Measurements from ENCODE around the gene GGN.
"Not testable (repeated sequence)": the region's sequence is repeated elsewhere in the genome, so short reads cannot be mapped to it uniquely, and the experiment has no call there.

The GGN gene

GRCh38 chr19:38360839-38361631 is 26.8 kb downstream of the GGN start:
- no peak for DNase-seq

GRCh38 chr19:38360351-38360750 is 27.5 kb downstream of the GGN start:
- no peak for DNase-seq

GRCh38 chr19:38359242-38360021 is 28.4 kb downstream of the GGN start:
- DNase-seq: no peak

GRCh38 chr19:38358071-38358470 is 29.8 kb downstream of the GGN start:
- no peak for DNase-seq

DNA sequence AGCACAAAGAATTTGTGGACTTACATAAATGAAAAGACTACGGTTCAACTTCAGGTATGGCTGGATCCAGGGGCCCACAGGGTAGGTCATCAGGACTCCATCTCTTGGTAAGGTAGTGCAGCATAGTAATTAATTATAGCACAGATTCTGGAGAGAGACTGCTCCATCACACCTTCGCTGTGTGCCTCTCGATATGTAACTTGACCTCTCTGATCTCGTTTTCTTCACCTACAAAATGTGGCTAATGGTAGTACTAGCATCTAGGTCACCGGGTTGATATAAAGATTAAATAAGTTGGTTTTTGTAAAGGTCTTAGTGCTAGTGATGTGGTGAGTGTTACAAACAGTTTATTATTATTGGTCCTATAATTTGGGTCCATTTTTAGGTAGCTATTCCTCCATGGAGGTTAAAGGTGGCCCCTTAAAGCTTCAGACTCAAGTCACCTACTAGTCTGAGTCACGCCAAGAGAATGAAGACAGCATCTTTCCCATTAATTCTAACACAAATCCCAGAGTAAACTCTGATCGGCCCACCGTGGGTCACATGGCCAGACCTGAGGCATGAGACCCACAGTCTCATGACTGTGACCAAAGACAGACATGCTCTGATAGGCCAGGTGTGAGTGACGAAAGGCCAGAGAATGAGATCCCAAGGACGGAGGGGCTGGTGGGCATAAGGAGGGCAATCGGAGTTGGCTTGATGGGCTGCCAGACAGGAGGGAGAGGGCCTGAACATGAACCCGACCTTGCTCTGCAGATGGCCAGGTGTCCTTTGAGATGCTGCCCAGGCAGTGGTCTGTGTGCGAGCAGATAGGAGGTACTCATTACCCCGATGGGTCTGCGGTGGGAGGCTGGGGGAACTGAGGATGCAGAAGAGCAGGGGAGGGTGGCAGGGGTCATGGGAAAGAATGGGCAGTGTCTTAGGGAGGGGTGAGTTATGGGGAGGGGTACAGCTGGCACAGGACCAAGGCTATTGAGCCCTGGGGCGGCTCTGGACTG is 31.8 kb downstream of the GGN start:
- DNase-seq: no peak

GRCh38 chr19:38352611-38353010 is 35.2 kb downstream of the GGN start:
- no peak for DNase-seq

DNA sequence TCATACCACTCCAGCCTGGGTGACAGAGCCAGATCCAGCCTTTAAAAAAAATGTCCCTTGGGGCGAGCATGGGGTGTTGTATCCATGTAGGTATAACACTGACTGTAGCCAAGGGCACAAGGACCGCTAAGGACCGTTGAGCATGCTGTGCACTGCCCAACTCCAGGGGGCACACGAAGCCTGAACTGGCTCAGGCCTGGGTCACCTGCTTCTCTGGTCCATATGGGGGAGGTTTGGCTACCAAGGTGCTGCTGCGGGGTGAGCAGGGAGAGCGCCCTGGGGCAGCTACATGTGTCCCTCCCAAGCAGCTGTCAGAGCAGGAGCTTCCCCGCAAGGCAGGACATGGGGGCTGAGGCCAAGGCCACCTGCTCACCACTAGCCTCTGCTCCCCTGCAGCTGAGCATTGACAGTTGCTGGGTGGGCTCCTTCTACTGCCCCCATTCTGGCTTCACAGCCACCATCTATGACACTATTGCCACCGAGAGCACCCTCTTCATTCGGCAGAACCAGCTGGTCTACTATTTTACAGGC is 35.9 kb downstream of the GGN start:
- DNase-seq: no peak

GRCh38 chr19:38350883-38351282 is 37.0 kb downstream of the GGN start:
- DNase-seq: no peak

DNA sequence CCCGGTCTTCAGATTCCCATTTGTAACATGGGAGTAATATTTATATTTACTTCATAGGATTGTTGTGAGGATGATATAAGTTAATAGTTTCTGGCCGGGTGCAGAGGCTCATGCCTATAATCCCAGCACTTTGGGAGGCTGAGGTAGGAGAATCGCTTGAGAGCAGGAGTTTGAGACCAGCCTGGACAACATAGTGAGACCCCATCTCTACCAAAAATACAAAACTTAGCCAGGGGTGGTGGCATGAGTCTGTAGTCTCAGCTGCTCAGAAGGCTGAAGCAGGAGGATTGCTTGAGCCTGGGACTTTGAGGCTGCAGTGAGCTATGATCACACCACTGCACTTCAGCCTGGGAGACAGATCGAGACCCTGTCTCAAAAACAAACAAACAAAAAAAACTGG is 41.0 kb downstream of the GGN start:
- DNase-seq: no peak

DNA sequence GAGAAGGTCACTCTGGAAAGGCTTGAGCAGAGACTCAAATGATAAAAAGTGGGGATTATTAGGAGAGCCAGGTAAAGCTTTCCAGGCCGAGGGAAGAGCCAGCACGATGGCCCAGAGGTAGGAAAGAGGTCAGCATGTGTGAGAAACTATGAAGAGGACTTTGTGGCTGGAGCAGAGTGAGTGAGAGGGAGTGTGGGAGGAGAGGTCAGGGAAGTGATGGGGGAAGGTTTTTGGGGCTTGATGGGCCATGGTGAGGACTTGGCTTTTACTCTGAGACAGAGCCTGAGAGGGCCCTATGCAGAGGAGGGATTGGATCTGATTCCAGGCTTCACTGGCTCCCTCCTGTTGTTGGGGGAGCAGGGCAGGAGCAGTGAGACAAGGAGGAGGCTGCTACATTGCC is 46.9 kb downstream of the GGN start:
- no peak for DNase-seq

- DNase-seq: not testable (repeated sequence)
Observed at GRCh38 chr19:38339011-38339410, 48.8 kb downstream of the GGN start.

DNA sequence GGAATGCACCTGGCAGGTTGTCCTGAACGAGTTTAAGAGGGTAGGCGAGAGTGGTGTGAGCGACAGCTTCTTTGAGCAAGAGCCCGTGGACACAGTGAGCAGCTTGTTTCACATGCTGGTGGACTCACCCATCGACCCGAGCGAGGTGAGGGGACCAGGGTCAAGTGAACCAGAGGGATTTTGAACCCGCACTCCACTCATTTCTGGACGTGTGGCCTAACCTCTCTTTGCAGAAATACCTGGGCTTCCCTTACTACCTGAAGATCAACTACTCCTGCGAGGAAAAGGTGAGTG is 50.5 kb downstream of the GGN start:
- DNase-seq: no peak

GRCh38 chr19:38336638-38337359 is 51.0 kb downstream of the GGN start:
- peak; percentile 84 for DNase-seq

DNA sequence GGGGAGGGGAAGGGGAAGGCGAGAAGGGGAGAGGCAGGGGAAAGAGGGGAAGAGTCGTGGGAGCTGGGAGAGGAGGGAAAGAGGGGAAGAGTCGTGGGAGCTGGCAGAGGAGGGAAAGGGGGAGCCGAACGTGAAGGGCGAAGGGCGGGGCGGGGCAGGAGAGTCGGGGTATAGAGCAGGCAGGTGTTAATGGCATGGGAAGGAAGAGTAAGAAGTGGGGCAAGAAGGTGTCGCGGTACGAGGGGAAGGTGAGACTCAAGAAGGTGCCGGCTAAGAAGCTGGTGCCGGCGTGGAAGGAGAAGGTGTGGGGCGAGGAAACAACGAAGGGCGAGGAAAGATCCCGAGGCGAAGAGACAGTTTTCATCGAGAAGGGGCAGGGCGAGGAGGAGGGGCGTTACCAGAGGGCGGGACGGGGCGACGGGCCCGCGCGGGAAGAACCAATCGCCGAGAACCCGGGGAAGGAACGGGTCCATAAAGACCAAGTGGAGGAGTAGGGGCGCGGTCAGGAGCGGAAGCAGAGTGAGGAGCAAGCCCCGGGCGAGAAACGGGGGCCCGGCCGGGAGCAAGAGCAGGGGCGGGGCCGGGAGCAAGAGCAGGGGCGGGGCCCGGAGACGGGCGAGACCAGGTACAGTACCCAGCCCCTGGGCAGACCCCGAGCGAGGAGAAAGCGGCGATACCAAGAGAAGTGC is 51.7 kb downstream of the GGN start:
- DNase-seq: peak; percentile 90
